ENCODE data around the gene HBM. TPM values are rescaled to one million over a fixed set of nuclear protein-coding genes. Genes with fewer than 3 reads are reported as not detected.
"Not testable (repeated sequence)": the region's sequence is repeated elsewhere in the genome, so short reads cannot be mapped to it uniquely, and the experiment has no call there.

The HBM gene
- total RNA-seq, 3 donors from 2014 or later (not counting 1 experiment from before 2014, with no cell fraction given): not detected

- H3K4me3 Mint-ChIP-seq: peak overlapping the region; percentile 84
- H3K27me3 ChIP-seq (ENCODE audit: control insufficient read depth, insufficient read depth, low read length): peaks cover 8% of the 10 kb centered on the region
- no peaks in the 10 kb centered on the region for H3K36me3 ChIP-seq (ENCODE audit: control insufficient read depth, insufficient read depth, low read length)
- peak overlapping the region in 1 of 2 donors; percentile 27 for H3K27ac Mint-ChIP-seq
- peaks cover 10 to 25% of the 10 kb centered on the region in 2 donors for H3K27me3 Mint-ChIP-seq (ENCODE audit: low read depth in 2 of 2)
- peaks cover 11% of the 10 kb centered on the region for H3K4me1 ChIP-seq (ENCODE audit: control insufficient read depth, insufficient read depth, low read length)
- intact Hi-C loops (cut with micrococcal nuclease): no loop called here
- no peak for TF ChIP-seq CTCF (IDR thresholded peaks at IDR 0.05)
- H3K27ac ChIP-seq (ENCODE audit: low read length): no peak overlapping the region
- WGBS (ENCODE audit: insufficient coverage): 78% methylated on average over 7 of the region's 7 CpGs
- H3K36me3 Mint-ChIP-seq: no peaks in the 10 kb centered on the region
- no peak overlapping the region for H3K4me3 ChIP-seq (ENCODE audit: low read length)
- H3K4me1 Mint-ChIP-seq: peaks cover 10% of the 10 kb centered on the region in 2 donors
- H3K9me3 Mint-ChIP-seq: no peaks in the 10 kb centered on the region
- ATAC-seq (no peak), DNase-seq (no peak)
- H3K9me3 ChIP-seq (ENCODE audit: control insufficient read depth, insufficient read depth, low read length): no peaks in the 10 kb centered on the region
These were observed 10.8 kb upstream of the HBM start for GRCh38 chr16:155031-155398.

GRCh38 chr16:159136-159849, 6.5 kb upstream of the HBM start:
- Histone ChIP-seq H3K4me1 (ENCODE audit: control insufficient read depth, insufficient read depth, low read length) (peaks cover 9% of the 10 kb centered on the region), H3K9me3 (ENCODE audit: control insufficient read depth, insufficient read depth, low read length) (no peaks in the 10 kb centered on the region), H3K4me3 (ENCODE audit: low read length) (no peak overlapping the region), H3K36me3 (ENCODE audit: control insufficient read depth, insufficient read depth, low read length) (no peaks in the 10 kb centered on the region), H3K27me3 (ENCODE audit: control insufficient read depth, insufficient read depth, low read length) (peaks cover 10% of the 10 kb centered on the region), H3K27ac (ENCODE audit: low read length) (no peak overlapping the region)
- DNase-seq: no peak
- TF ChIP-seq CTCF (IDR thresholded peaks at IDR 0.05): no peak
- intact Hi-C loops (cut with micrococcal nuclease): no loop called here
- H3K4me3 Mint-ChIP-seq: no peak overlapping the region
- peaks cover 8% of the 10 kb centered on the region in 2 donors for H3K4me1 Mint-ChIP-seq
- H3K9me3 Mint-ChIP-seq: no peaks in the 10 kb centered on the region
- H3K27ac Mint-ChIP-seq: no peak overlapping the region
- 57% methylated on average over 6 of the region's 6 CpGs for WGBS (ENCODE audit: insufficient coverage)
- ATAC-seq: no peak
- peaks cover 10 to 28% of the 10 kb centered on the region in 2 donors for H3K27me3 Mint-ChIP-seq (ENCODE audit: low read depth in 2 of 2)
- H3K36me3 Mint-ChIP-seq: no peaks in the 10 kb centered on the region

- H3K4me1 Mint-ChIP-seq; H3K36me3 Mint-ChIP-seq; H3K4me3 Mint-ChIP-seq; H3K27ac ChIP-seq (ENCODE audit: low read length); H3K9me3 ChIP-seq (ENCODE audit: control insufficient read depth, insufficient read depth, low read length); H3K27ac Mint-ChIP-seq; H3K9me3 Mint-ChIP-seq; H3K36me3 ChIP-seq (ENCODE audit: control insufficient read depth, insufficient read depth, low read length); ATAC-seq; DNase-seq; H3K4me3 ChIP-seq (ENCODE audit: low read length); H3K27me3 ChIP-seq (ENCODE audit: control insufficient read depth, insufficient read depth, low read length); H3K4me1 ChIP-seq (ENCODE audit: control insufficient read depth, insufficient read depth, low read length); intact Hi-C loops (cut with micrococcal nuclease): not testable (repeated sequence)
- WGBS (ENCODE audit: insufficient coverage): 84% methylated on average over 16 of the region's 20 CpGs
- H3K27me3 Mint-ChIP-seq (ENCODE audit: low read depth in 2 of 2): peaks cover 10 to 24% of the 10 kb centered on the region in 2 donors
These were observed 5.5 kb upstream of the HBM start for GRCh38 chr16:160242-160641.

- peaks cover 0 to 7% of the 10 kb centered on the region in 2 donors for H3K4me1 Mint-ChIP-seq
- Histone ChIP-seq H3K9me3 (ENCODE audit: control insufficient read depth, insufficient read depth, low read length) (no peaks in the 10 kb centered on the region), H3K4me1 (ENCODE audit: control insufficient read depth, insufficient read depth, low read length) (peaks cover 9% of the 10 kb centered on the region), H3K27ac (ENCODE audit: low read length) (no peak overlapping the region), H3K27me3 (ENCODE audit: control insufficient read depth, insufficient read depth, low read length) (peaks cover 11% of the 10 kb centered on the region), H3K36me3 (ENCODE audit: control insufficient read depth, insufficient read depth, low read length) (no peaks in the 10 kb centered on the region), H3K4me3 (ENCODE audit: low read length) (no peak overlapping the region)
- WGBS (ENCODE audit: insufficient coverage): 69% methylated on average over 16 of the region's 18 CpGs
- no peaks in the 10 kb centered on the region for H3K9me3 Mint-ChIP-seq
- H3K4me3 Mint-ChIP-seq: no peak overlapping the region
- H3K36me3 Mint-ChIP-seq: no peaks in the 10 kb centered on the region
- H3K27me3 Mint-ChIP-seq (ENCODE audit: low read depth in 2 of 2): peaks cover 10 to 26% of the 10 kb centered on the region in 2 donors
- H3K27ac Mint-ChIP-seq: no peak overlapping the region
- DNase-seq: no peak
- intact Hi-C loops (cut with micrococcal nuclease): no loop called here
- TF ChIP-seq CTCF (IDR thresholded peaks at IDR 0.05): no peak
- ATAC-seq: no peak
These were observed 5.0 kb upstream of the HBM start for GRCh38 chr16:160691-161190.
